ENCODE data around the gene POGK. TPM values are rescaled to one million over a fixed set of nuclear protein-coding genes. Genes with fewer than 3 reads are reported as not detected.

Gene POGK, protein sequence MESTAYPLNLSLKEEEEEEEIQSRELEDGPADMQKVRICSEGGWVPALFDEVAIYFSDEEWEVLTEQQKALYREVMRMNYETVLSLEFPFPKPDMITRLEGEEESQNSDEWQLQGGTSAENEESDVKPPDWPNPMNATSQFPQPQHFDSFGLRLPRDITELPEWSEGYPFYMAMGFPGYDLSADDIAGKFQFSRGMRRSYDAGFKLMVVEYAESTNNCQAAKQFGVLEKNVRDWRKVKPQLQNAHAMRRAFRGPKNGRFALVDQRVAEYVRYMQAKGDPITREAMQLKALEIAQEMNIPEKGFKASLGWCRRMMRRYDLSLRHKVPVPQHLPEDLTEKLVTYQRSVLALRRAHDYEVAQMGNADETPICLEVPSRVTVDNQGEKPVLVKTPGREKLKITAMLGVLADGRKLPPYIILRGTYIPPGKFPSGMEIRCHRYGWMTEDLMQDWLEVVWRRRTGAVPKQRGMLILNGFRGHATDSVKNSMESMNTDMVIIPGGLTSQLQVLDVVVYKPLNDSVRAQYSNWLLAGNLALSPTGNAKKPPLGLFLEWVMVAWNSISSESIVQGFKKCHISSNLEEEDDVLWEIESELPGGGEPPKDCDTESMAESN
- total RNA-seq = 22.1 and 33.3 TPM in 2 replicates

DNA sequence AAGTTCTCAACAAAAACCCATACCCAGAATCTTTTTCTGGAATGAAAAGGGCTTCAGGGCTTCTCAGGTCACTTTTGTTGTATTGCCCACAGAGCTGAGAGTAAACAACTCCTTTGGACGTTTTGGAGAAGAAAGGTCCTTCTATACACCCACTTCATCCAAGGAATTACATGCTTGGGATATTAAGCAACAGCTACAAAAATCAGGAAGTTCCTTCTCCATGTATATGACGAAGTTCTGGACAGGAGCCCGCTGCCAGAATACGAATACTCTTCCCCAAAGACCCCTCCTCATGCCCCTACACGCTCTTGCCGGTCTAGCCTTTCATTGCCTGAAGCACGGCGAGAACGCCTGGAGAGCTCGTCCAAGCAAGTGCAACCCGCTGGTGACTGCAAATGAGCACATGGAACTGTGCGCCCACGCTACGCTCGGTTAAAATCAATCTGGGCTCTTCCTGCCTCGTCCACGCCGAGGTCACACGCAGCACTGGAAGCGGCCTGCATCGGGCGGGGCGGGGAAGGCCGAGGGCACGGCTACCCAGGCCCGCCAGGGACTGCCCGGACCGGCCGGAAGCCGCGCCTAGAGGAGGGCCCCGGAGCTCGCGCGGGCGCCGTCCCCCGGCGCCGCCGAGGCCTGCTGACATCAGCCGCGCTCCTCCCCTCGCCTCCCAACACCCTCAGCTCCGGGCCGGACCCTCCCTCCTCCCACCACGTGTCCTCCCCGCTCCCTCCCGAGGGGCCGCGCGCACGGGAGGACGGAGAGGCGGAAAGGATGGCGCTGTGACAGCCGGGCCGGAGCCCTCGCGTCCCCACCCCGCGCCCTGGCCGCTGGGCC is at the start of gene POGK:
TSS of gene POGK (plus strand) at position 710 of the 834 bp plus-strand sequence. CDS start 1,482 bp downstream, outside the sequence.

DNA sequence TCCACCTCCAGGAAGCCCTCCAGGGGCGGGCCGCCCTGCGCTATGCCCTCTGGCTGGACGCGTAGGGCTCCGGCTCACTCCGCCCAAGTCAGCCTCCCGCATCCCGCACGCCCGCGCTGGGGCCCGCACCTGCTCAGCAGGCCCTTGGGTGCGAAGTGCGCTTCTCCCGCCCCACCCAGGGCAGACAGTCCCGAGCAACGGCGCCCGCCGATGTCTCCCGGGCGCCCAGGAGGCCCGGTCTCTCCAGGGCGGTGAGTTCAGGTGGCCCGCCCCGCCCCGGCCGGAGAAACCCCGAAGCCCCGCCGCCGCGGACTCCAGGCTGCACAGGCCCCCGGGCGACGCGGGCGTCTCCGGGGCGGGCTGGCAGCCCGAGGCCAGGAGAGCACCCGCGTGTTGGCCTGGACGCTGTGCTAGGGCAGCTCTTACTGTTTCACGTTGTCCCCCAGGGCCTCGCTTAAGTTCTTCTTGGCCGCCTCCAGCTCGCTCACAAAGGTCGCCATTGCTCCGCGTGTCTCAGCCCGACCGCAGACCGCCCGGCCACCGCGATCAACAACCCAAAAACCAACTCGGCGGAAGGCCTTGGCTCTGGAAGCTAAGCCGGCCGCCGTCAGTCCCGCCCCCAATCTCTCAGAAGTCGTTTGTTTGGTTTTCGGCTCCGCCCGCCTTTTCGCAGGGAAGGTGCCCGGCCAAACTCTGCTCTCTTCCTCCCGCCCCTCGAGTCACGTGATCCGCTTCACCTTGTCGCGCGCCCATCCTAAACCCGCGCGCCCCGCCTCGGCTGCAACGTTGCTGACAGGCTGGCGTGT is 36.7 kb downstream of the POGK start, which contains the start of gene TADA1:
TSS of gene TADA1 (minus strand) at position 531 of the 806 bp plus-strand sequence. CDS start at position 500, 31 bp downstream.

Other genes with a start within 250 kb of the POGK start
- 11.4 and 17.5 TPM in 2 replicates for gene TADA1, start 36.8 kb downstream of the POGK start, total RNA-seq
- gene ILDR2, start 136.1 kb downstream of the POGK start, total RNA-seq = 0.61 TPM in 1 of 2 replicates, not detected in the other
- 0.32 TPM in 1 of 2 replicates, not detected in the other for gene MAEL, start 149.8 kb downstream of the POGK start, total RNA-seq

Measured in epithelial cell of umbilical artery (primary cell).